ENCODE data around the gene MX1. TPM values are rescaled to one million over a fixed set of nuclear protein-coding genes. Genes with fewer than 3 reads are reported as not detected.

MX1 gene
- total and polyA plus RNA-seq, 4 experiments from 2014 or later: 47.8 to 80.6 (median 74.5) TPM

DNA sequence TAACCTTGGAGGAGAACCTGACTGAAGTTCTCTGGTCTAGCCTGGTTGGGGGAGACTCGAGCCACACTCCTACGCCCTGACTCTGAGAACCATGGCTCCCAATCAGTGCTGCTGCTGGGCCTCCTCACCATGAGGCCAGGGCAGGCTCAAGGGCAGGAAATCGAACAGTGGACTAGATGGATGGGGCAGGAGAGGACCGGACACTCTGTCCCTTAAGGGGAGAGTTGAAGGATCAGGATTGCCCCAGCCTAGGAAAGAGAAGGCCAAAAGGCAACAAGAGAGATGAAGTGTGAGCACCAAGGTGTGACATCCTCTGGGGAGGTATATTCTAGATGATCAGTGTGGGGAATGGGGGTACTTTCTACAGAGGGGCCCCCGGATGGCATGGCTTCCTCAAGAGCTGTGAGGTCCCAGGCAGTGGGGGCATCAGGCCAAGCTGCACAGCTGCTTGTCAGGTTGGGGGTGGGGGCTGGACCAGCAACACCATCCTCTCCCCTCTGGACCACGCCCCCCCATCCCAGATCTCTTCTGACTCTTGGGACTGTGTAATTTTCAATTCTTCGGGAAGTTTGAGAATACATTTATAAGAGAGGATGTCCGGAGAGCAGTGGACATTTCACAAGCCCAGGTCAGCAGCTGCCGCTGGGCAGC is 34.0 kb downstream of the MX1 start:
- Mint-ChIP-seq H3K36me3 (peaks cover 27 to 56% of the 10 kb centered on the region in 2 donors), H3K27ac (peak overlapping the region in 6 of 7 donors; percentile 12 to 74 (median 56)), H3K4me1 (peaks cover 0 to 9% (median 6%) of the 10 kb centered on the region in 4 donors), H3K9me3 (peaks cover 0 to 5% (median 0%) of the 10 kb centered on the region in 8 donors), H3K27me3 (no peaks in the 10 kb centered on the region), H3K4me3 (no peak overlapping the region)
- Histone ChIP-seq H3K4me3 (ENCODE audit: low read length in 2 of 2) (no peak overlapping the region), H3K4me1 (ENCODE audit: insufficient read depth, low read length) (no peaks in the 10 kb centered on the region), H3K9me3 (ENCODE audit: control insufficient read depth in 1 of 2, low read length in 2 of 2) (no peaks in the 10 kb centered on the region), H3K27me3 (ENCODE audit: insufficient read depth, low read length) (no peaks in the 10 kb centered on the region), H3K27ac (ENCODE audit: low read depth, low read length) (no peak overlapping the region), H3K36me3 (ENCODE audit: insufficient read depth, low read length) (peaks cover 24% of the 10 kb centered on the region)
- no peak for DNase-seq
- intact Hi-C loops (cut with micrococcal nuclease): no loop called here
- POLR2A ChIA-PET (ENCODE audit: partially characterized antibody): interaction anchor here (2.2 kb wide), 1 partner anchor 177 kb away, joined by 10 read pairs; no protein-coding TSS in a partner anchor
- CTCF ChIA-PET (ENCODE audit: partially characterized antibody): interaction anchor here (0.8 to 7.2 kb wide), 3 partner anchors 168 to 184 kb away, joined by 3 to 168 read pairs (median 4); no protein-coding TSS in a partner anchor

DNA sequence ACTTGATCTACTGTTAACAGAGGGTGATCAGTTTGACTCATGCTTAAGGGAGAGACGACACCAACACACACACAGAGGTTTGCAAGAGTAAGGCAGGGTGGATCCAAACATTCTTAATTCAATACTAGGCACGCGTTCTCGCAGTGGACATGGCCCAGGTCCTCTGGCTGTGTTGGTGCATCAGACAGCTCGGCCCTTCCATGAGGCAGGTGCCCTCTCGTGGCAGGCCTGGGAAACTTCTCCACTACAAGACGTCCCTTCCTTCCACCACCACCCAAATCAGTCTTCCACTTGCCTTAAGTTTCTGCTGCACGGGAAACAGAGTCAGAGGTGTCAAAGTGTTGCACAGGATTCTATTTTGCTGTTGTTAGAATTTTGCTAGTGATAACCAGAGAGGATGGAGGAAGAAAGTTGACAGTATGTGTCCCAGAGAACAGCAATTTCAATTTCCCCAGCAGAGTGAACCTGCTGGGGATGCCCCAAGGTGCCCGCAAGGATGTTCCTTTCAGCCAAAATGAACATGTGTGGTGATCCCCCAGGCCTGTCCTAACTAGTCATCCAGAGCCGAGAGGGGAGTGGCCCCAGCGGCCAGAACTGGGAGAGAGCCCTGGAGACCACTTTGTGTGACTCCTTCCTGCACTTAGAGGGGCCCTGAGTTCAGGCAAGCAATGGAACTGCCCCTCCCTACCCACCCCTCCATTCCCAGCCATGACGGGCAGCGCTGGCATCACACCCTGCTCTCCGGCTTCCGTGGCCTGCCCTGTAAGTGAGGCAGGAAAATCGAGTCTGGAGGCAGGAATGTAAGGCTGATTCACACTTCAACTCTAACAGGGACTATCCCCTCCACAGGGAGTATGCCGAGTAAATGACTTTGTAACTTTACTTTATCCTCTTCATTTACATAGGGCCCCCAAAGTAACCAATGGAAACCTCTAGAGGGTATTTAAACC is 34.8 kb downstream of the MX1 start:
- no peak overlapping the region for H3K4me3 Mint-ChIP-seq
- H3K36me3 ChIP-seq (ENCODE audit: insufficient read depth, low read length): peaks cover 16% of the 10 kb centered on the region
- no peak overlapping the region for H3K27ac ChIP-seq (ENCODE audit: low read depth, low read length)
- peak overlapping the region in 5 of 7 donors; percentile 1 to 50 (median 39) for H3K27ac Mint-ChIP-seq
- intact Hi-C loops (cut with micrococcal nuclease): no loop called here
- peak; percentile 37 to 52 (median 46) for DNase-seq
- peaks cover 20 to 48% of the 10 kb centered on the region in 2 donors for H3K36me3 Mint-ChIP-seq
- no peaks in the 10 kb centered on the region for H3K27me3 Mint-ChIP-seq
- ChIA-PET CTCF (ENCODE audit: partially characterized antibody) (interaction anchor here (0.8 to 7.2 kb wide), 2 partner anchors 168 to 177 kb away, joined by 4 to 168 read pairs; no protein-coding TSS in a partner anchor), POLR2A (ENCODE audit: partially characterized antibody) (interaction anchor here (2.2 kb wide), 1 partner anchor 178 kb away, joined by 10 read pairs; no protein-coding TSS in a partner anchor)
- H3K4me3 ChIP-seq (ENCODE audit: low read length in 2 of 2): no peak overlapping the region
- H3K9me3 ChIP-seq (ENCODE audit: control insufficient read depth in 1 of 2, low read length in 2 of 2): no peaks in the 10 kb centered on the region
- H3K9me3 Mint-ChIP-seq: peaks cover 0 to 5% (median 0%) of the 10 kb centered on the region in 8 donors
- H3K4me1 ChIP-seq (ENCODE audit: insufficient read depth, low read length): no peaks in the 10 kb centered on the region
- no peaks in the 10 kb centered on the region for H3K27me3 ChIP-seq (ENCODE audit: insufficient read depth, low read length)
- H3K4me1 Mint-ChIP-seq: peaks cover 0 to 9% (median 6%) of the 10 kb centered on the region in 4 donors

DNA sequence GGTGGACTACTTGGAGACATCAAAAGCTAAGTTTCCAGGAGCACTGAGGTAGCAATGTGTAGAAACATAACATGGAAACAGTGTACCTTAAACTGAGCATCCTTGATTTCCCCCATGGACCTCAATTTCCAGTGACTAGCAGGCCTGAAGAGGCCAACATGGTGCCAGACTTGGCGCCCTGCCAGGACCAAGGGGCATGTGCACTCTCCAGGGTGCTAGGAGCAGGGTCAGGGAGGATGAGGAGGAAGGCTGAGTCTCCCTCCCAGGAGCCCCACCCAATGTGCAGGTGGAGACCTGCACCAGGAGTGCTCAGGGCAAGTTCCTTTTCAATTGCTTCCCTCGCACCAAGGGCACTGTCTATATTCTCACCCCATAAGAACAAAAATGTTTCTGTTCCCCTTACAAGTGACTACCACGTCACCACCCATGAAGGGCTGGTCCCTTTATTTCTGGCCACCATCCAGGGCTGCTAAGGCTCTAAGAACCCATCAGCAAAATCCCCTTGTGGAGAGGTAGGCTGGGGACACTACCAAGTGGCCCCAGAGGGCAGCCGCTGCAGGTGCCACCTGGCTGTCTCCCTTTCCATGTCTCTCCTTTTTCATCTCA is 39.2 kb downstream of the MX1 start:
- peaks cover 19 to 20% of the 10 kb centered on the region in 2 donors for H3K27me3 Mint-ChIP-seq
- intact Hi-C loops (cut with micrococcal nuclease): no loop called here

GRCh38 chr21:41466024-41466820 is 40.2 kb downstream of the MX1 start:
- Mint-ChIP-seq H3K4me3 (no peak overlapping the region), H3K27me3 (peaks cover 23% of the 10 kb centered on the region in 2 donors), H3K36me3 (peaks cover 2 to 8% of the 10 kb centered on the region in 2 donors), H3K9me3 (peaks cover 0 to 1% (median 0%) of the 10 kb centered on the region in 8 donors), H3K27ac (no peak overlapping the region), H3K4me1 (peaks cover 0 to 1% (median 0%) of the 10 kb centered on the region in 4 donors)
- H3K36me3 ChIP-seq (ENCODE audit: insufficient read depth, low read length): no peaks in the 10 kb centered on the region
- no peaks in the 10 kb centered on the region for H3K9me3 ChIP-seq (ENCODE audit: control insufficient read depth in 1 of 2, low read length in 2 of 2)
- no peaks in the 10 kb centered on the region for H3K4me1 ChIP-seq (ENCODE audit: insufficient read depth, low read length)
- H3K27me3 ChIP-seq (ENCODE audit: insufficient read depth, low read length): no peaks in the 10 kb centered on the region
- POLR2A ChIA-PET (ENCODE audit: partially characterized antibody): no interaction called here
- H3K27ac ChIP-seq (ENCODE audit: low read depth, low read length): no peak overlapping the region
- CTCF ChIA-PET (ENCODE audit: partially characterized antibody): interaction anchor here (2.2 kb wide), 1 partner anchor 183 kb away, joined by 8 read pairs; no protein-coding TSS in a partner anchor
- H3K4me3 ChIP-seq (ENCODE audit: low read length in 2 of 2): no peak overlapping the region
- intact Hi-C loops (cut with micrococcal nuclease): no loop called here
- no peak for DNase-seq

More for the DNA sequence above, 39.2 kb downstream of the MX1 start:
- Mint-ChIP-seq H3K4me3 (no peak overlapping the region), H3K9me3 (peaks cover 0 to 1% (median 0%) of the 10 kb centered on the region in 8 donors), H3K4me1 (peaks cover 0 to 6% (median 4%) of the 10 kb centered on the region in 4 donors), H3K36me3 (peaks cover 7 to 8% of the 10 kb centered on the region in 2 donors), H3K27ac (no peak overlapping the region)
- H3K4me1 ChIP-seq (ENCODE audit: insufficient read depth, low read length): no peaks in the 10 kb centered on the region
- no peak for DNase-seq
- no peaks in the 10 kb centered on the region for H3K36me3 ChIP-seq (ENCODE audit: insufficient read depth, low read length)
- CTCF ChIA-PET (ENCODE audit: partially characterized antibody): interaction anchor here (1.0 to 2.2 kb wide), 2 partner anchors 102 to 182 kb away, joined by 4 to 8 read pairs; no protein-coding TSS in a partner anchor
- POLR2A ChIA-PET (ENCODE audit: partially characterized antibody): no interaction called here
- H3K9me3 ChIP-seq (ENCODE audit: control insufficient read depth in 1 of 2, low read length in 2 of 2): no peaks in the 10 kb centered on the region
- no peaks in the 10 kb centered on the region for H3K27me3 ChIP-seq (ENCODE audit: insufficient read depth, low read length)
- H3K27ac ChIP-seq (ENCODE audit: low read depth, low read length): no peak overlapping the region
- no peak overlapping the region for H3K4me3 ChIP-seq (ENCODE audit: low read length in 2 of 2)

- Mint-ChIP-seq H3K36me3 (no peaks in the 10 kb centered on the region), H3K27me3 (peaks cover 23 to 28% of the 10 kb centered on the region in 2 donors), H3K27ac (peak overlapping the region in 1 of 7 donors; percentile 1), H3K4me1 (peaks cover 0 to 1% (median 0%) of the 10 kb centered on the region in 4 donors), H3K9me3 (no peaks in the 10 kb centered on the region), H3K4me3 (no peak overlapping the region)
- ChIA-PET CTCF (ENCODE audit: partially characterized antibody) (no interaction called here), POLR2A (ENCODE audit: partially characterized antibody) (no interaction called here)
- Histone ChIP-seq H3K9me3 (ENCODE audit: control insufficient read depth in 1 of 2, low read length in 2 of 2) (no peaks in the 10 kb centered on the region), H3K36me3 (ENCODE audit: insufficient read depth, low read length) (no peaks in the 10 kb centered on the region), H3K27me3 (ENCODE audit: insufficient read depth, low read length) (no peaks in the 10 kb centered on the region), H3K4me3 (ENCODE audit: low read length in 2 of 2) (no peak overlapping the region), H3K4me1 (ENCODE audit: insufficient read depth, low read length) (no peaks in the 10 kb centered on the region), H3K27ac (ENCODE audit: low read depth, low read length) (no peak overlapping the region)
- intact Hi-C loops (cut with micrococcal nuclease): no loop called here
- DNase-seq: no peak
Measured at GRCh38 chr21:41470054-41470453, 44.0 kb downstream of the MX1 start.

- Mint-ChIP-seq H3K9me3 (no peaks in the 10 kb centered on the region), H3K27ac (no peak overlapping the region), H3K4me3 (no peak overlapping the region), H3K36me3 (no peaks in the 10 kb centered on the region), H3K27me3 (peaks cover 26 to 29% of the 10 kb centered on the region in 2 donors), H3K4me1 (peaks cover 0 to 1% (median 0%) of the 10 kb centered on the region in 4 donors)
- ChIA-PET CTCF (ENCODE audit: partially characterized antibody) (no interaction called here), POLR2A (ENCODE audit: partially characterized antibody) (no interaction called here)
- no peaks in the 10 kb centered on the region for H3K4me1 ChIP-seq (ENCODE audit: insufficient read depth, low read length)
- no peaks in the 10 kb centered on the region for H3K9me3 ChIP-seq (ENCODE audit: control insufficient read depth in 1 of 2, low read length in 2 of 2)
- no peaks in the 10 kb centered on the region for H3K27me3 ChIP-seq (ENCODE audit: insufficient read depth, low read length)
- H3K27ac ChIP-seq (ENCODE audit: low read depth, low read length): no peak overlapping the region
- H3K4me3 ChIP-seq (ENCODE audit: low read length in 2 of 2): no peak overlapping the region
- intact Hi-C loops (cut with micrococcal nuclease): no loop called here
- no peaks in the 10 kb centered on the region for H3K36me3 ChIP-seq (ENCODE audit: insufficient read depth, low read length)
- DNase-seq: no peak
Measured at GRCh38 chr21:41472753-41473548, 46.9 kb downstream of the MX1 start.
